Neuronal stem cell (in vitro differentiated cells): ENCODE results near the gene PARP3.

ENCODE experiments used
- DNase-seq: peaks from one replicate; pipeline ENCODE4 v3.0.0-alpha.2; 2013; ENCODE audit warnings: low spot score
- H2AFZ ChIP-seq: one replicate; pipeline ENCODE4 v1.6.1; 2013; ENCODE audit warnings: mild to moderate bottlenecking, low read length, inconsistent platforms
- H2AK5ac ChIP-seq: 2 replicates; pipeline ENCODE4 v1.6.1; 2013; ENCODE audit warnings: low read depth, mild to moderate bottlenecking, inconsistent platforms, low read length, moderate library complexity, mixed read lengths
- H2BK120ac ChIP-seq: 2 replicates; pipeline ENCODE4 v1.6.1; 2013; ENCODE audit warnings: low read depth, mild to moderate bottlenecking, inconsistent platforms, low read length, moderate library complexity, mixed read lengths
- H2BK12ac ChIP-seq: one replicate; pipeline ENCODE4 v1.6.1; 2013; ENCODE audit warnings: low read length, inconsistent platforms
- H2BK15ac ChIP-seq: 2 replicates; pipeline ENCODE4 v1.6.1; 2013; ENCODE audit warnings: mild to moderate bottlenecking, low read length, inconsistent platforms, mixed read lengths
- H2BK5ac ChIP-seq: one replicate; pipeline ENCODE4 v1.6.1; 2013; ENCODE audit warnings: inconsistent platforms, mild to moderate bottlenecking, low read length, moderate library complexity
- H3K14ac ChIP-seq: one replicate; pipeline ENCODE4 v1.6.1; 2013; ENCODE audit warnings: low read length, inconsistent platforms
- H3K18ac ChIP-seq: 2 replicates; pipeline ENCODE4 v1.6.1; 2013; ENCODE audit warnings: low read length, inconsistent platforms
- H3K23ac ChIP-seq: 2 replicates; pipeline ENCODE4 v1.6.1; 2013; ENCODE audit warnings: low read depth, mild to moderate bottlenecking, mixed read lengths, low read length, inconsistent platforms; ENCODE audit not compliant: poor library complexity
- H3K27ac ChIP-seq: replicated peaks from 3 replicates; pipeline ENCODE4 v1.5.1; 2013; ENCODE audit warnings: low read length, inconsistent platforms
- H3K27me3 ChIP-seq, 3 experiments: 2 replicates each; pipeline ENCODE4 v1.6.1; 2013; ENCODE audit warnings: low read length in 3 of 3, mild to moderate bottlenecking in 2 of 3, inconsistent platforms in 1 of 3, low read depth in 1 of 3, mixed read lengths in 1 of 3, moderate library complexity in 1 of 3; ENCODE audit not compliant: control insufficient read depth in 3 of 3, insufficient read depth in 3 of 3
- H3K36me3 ChIP-seq, 2 donors: replicated peaks in 1 of 2; 2 replicates each; pipeline ENCODE4 v1.6.1; 2013; ENCODE audit warnings: low read length in 2 of 2; ENCODE audit not compliant: control insufficient read depth in 2 of 2, insufficient read depth in 2 of 2
- H3K4ac ChIP-seq: 2 replicates; pipeline ENCODE4 v1.6.1; 2013; ENCODE audit warnings: inconsistent platforms, mild to moderate bottlenecking, low read length, moderate library complexity
- H3K4me1 ChIP-seq, 2 donors: 1 replicate in 1 of 2; 2 replicates in 1 of 2; pipeline ENCODE4 v1.6.1; 2013; ENCODE audit warnings: low read length in 2 of 2, low read depth in 1 of 2; ENCODE audit not compliant: control insufficient read depth in 2 of 2, insufficient read depth in 1 of 2
- H3K4me2 ChIP-seq: one replicate; pipeline ENCODE4 v1.6.1; 2013; ENCODE audit warnings: mild to moderate bottlenecking, low read length, inconsistent platforms; ENCODE audit not compliant: insufficient read depth, poor library complexity, severe bottlenecking
- H3K4me3 ChIP-seq, 2 donors: 2 replicates each; pipeline ENCODE4 v1.5.1; 2013; ENCODE audit warnings: low read length in 2 of 2, mild to moderate bottlenecking in 2 of 2, inconsistent platforms in 1 of 2, moderate library complexity in 1 of 2
- H3K79me1 ChIP-seq: one replicate; pipeline ENCODE4 v1.6.1; 2013; ENCODE audit warnings: low read depth, mild to moderate bottlenecking, inconsistent platforms, low read length, moderate library complexity
- H3K9ac ChIP-seq: one replicate; pipeline ENCODE4 v1.6.1; 2013; ENCODE audit warnings: mild to moderate bottlenecking, low read depth, low read length, inconsistent platforms; ENCODE audit not compliant: poor library complexity
- H3K9me3 ChIP-seq, 2 donors: replicated peaks in 1 of 2; 2 replicates each; pipeline versions ENCODE3 to v1.6.1; 2013; ENCODE audit warnings: low read length in 2 of 2, mild to moderate bottlenecking in 2 of 2, inconsistent platforms in 1 of 2, low read depth in 1 of 2, mixed read lengths in 1 of 2, moderate library complexity in 1 of 2; ENCODE audit not compliant: control insufficient read depth in 2 of 2, insufficient read depth in 1 of 2
- H4K8ac ChIP-seq: one replicate; pipeline ENCODE4 v1.6.1; 2013; ENCODE audit warnings: low read depth, mild to moderate bottlenecking, inconsistent platforms, low read length, moderate library complexity
- H4K91ac ChIP-seq: one replicate; pipeline ENCODE4 v1.6.1; 2013; ENCODE audit warnings: low read length, low read depth, mild to moderate bottlenecking, inconsistent platforms; ENCODE audit not compliant: poor library complexity
- WGBS, 2 donors: extraction: QIAGEN DNeasy Blood & Tissue Kit; methylation state at CpG; one replicate each; pipeline ENCODE4 v1.1.7; 2013; ENCODE audit warnings: missing lambda C conversion rate in 2 of 2, mixed read lengths in 1 of 2; ENCODE audit not compliant: insufficient read length in 2 of 2, insufficient replicate concordance in 1 of 2; ENCODE audit errors: extremely low coverage in 2 of 2; 5-methylcytosine and 5-hydroxymethylcytosine counted together

Gene PARP3

GRCh38 chr3:51950899-51951298 lies 8.7 kb downstream of the PARP3 start:
- H3K27me3 ChIP-seq: peaks cover 0 to 24% (median 10%) of the 10 kb centered on the region in 3 experiments
- no peak overlapping the region for H3K4me3 ChIP-seq
- no peak overlapping the region for H2AK5ac ChIP-seq
- no peak overlapping the region for H2BK12ac ChIP-seq
- H2BK5ac ChIP-seq: no peak overlapping the region
- no peak overlapping the region for H3K27ac ChIP-seq
- H2BK120ac ChIP-seq: no peak overlapping the region
- peaks cover 0 to 11% of the 10 kb centered on the region in 2 donors for H3K9me3 ChIP-seq
- peaks cover 7 to 9% of the 10 kb centered on the region in 2 donors for H3K4me1 ChIP-seq
- H4K91ac ChIP-seq: no peak overlapping the region
- H3K4ac ChIP-seq: no peak overlapping the region
- H2BK15ac ChIP-seq: no peak overlapping the region
- no CpG with 5 or more reads among the region's 2 CpGs for WGBS, 2 donors
- no peak overlapping the region for H3K4me2 ChIP-seq
- H3K18ac ChIP-seq: no peak overlapping the region
- H3K79me1 ChIP-seq: no peaks in the 10 kb centered on the region
- no peak for DNase-seq
- no peak overlapping the region for H2AFZ ChIP-seq
- H4K8ac ChIP-seq: no peak overlapping the region
- no peak overlapping the region for H3K23ac ChIP-seq
- H3K14ac ChIP-seq: no peak overlapping the region
- no peak overlapping the region for H3K9ac ChIP-seq
- no peaks in the 10 kb centered on the region for H3K36me3 ChIP-seq

GRCh38 chr3:51953445-51953844 lies 11.3 kb downstream of the PARP3 start:
- H2BK15ac ChIP-seq: no peak overlapping the region
- H3K4me1 ChIP-seq: peaks cover 7 to 18% of the 10 kb centered on the region in 2 donors
- H3K36me3 ChIP-seq: peaks cover 11 to 18% of the 10 kb centered on the region in 2 donors
- no peak overlapping the region for H3K27ac ChIP-seq
- no peak overlapping the region for H2AK5ac ChIP-seq
- H4K8ac ChIP-seq: no peak overlapping the region
- no peak overlapping the region for H2BK12ac ChIP-seq
- DNase-seq: no peak
- no peak overlapping the region for H3K4me2 ChIP-seq
- no peak overlapping the region for H3K4ac ChIP-seq
- H3K4me3 ChIP-seq: no peak overlapping the region
- H3K27me3 ChIP-seq: peaks cover 0 to 24% (median 11%) of the 10 kb centered on the region in 3 experiments
- H3K18ac ChIP-seq: no peak overlapping the region
- H3K79me1 ChIP-seq: peaks cover 2% of the 10 kb centered on the region
- no peak overlapping the region for H2BK120ac ChIP-seq
- peak overlapping the region; percentile 64 for H2AFZ ChIP-seq
- no peak overlapping the region for H2BK5ac ChIP-seq
- H4K91ac ChIP-seq: no peak overlapping the region
- no CpG with 5 or more reads among the region's 3 CpGs for WGBS, 2 donors
- H3K14ac ChIP-seq: no peak overlapping the region
- H3K9ac ChIP-seq: no peak overlapping the region
- H3K23ac ChIP-seq: no peak overlapping the region
- H3K9me3 ChIP-seq: peaks cover 0 to 10% of the 10 kb centered on the region in 2 donors

- H3K4ac ChIP-seq: no peak overlapping the region
- H3K27ac ChIP-seq: no peak overlapping the region
- H2BK12ac ChIP-seq: no peak overlapping the region
- no CpG with 5 or more reads among the region's 6 CpGs for WGBS, 2 donors
- H3K4me1 ChIP-seq: peaks cover 7 to 18% of the 10 kb centered on the region in 2 donors
- H2AK5ac ChIP-seq: no peak overlapping the region
- peaks cover 13 to 25% of the 10 kb centered on the region in 2 donors for H3K36me3 ChIP-seq
- H2AFZ ChIP-seq: peak overlapping the region; percentile 64
- H2BK5ac ChIP-seq: no peak overlapping the region
- H3K79me1 ChIP-seq: peaks cover 2% of the 10 kb centered on the region
- H3K9ac ChIP-seq: no peak overlapping the region
- H3K14ac ChIP-seq: no peak overlapping the region
- no peak overlapping the region for H3K18ac ChIP-seq
- H4K91ac ChIP-seq: no peak overlapping the region
- H3K9me3 ChIP-seq: peaks cover 0 to 9% of the 10 kb centered on the region in 2 donors
- H4K8ac ChIP-seq: no peak overlapping the region
- no peak overlapping the region for H2BK15ac ChIP-seq
- H3K27me3 ChIP-seq: peaks cover 0 to 24% (median 11%) of the 10 kb centered on the region in 3 experiments
- no peak overlapping the region for H2BK120ac ChIP-seq
- H3K23ac ChIP-seq: no peak overlapping the region
- no peak for DNase-seq
- H3K4me3 ChIP-seq: peak overlapping the region in 1 of 2 donors; percentile 7
- H3K4me2 ChIP-seq: no peak overlapping the region
Observed at GRCh38 chr3:51954105-51954504, 11.9 kb downstream of the PARP3 start.

- Histone ChIP-seq H3K9ac (no peak overlapping the region), H3K14ac (no peak overlapping the region), H3K4me3 (no peak overlapping the region), H3K4ac (no peak overlapping the region), H3K4me1 (peaks cover 7 to 18% of the 10 kb centered on the region in 2 donors), H3K27me3 (peaks cover 0 to 24% (median 11%) of the 10 kb centered on the region in 3 experiments), H3K18ac (no peak overlapping the region), H3K23ac (no peak overlapping the region), H2BK5ac (no peak overlapping the region), H2AK5ac (peak overlapping the region; percentile 28), H2BK120ac (no peak overlapping the region), H3K9me3 (peaks cover 0 to 8% of the 10 kb centered on the region in 2 donors), H3K36me3 (peaks cover 16 to 31% of the 10 kb centered on the region in 2 donors), H3K79me1 (peaks cover 2% of the 10 kb centered on the region), H4K91ac (no peak overlapping the region), H2AFZ (no peak overlapping the region), H2BK12ac (no peak overlapping the region), H3K27ac (no peak overlapping the region), H2BK15ac (peak overlapping the region; percentile 97), H4K8ac (no peak overlapping the region), H3K4me2 (no peak overlapping the region)
- WGBS, 2 donors: no CpG with 5 or more reads among the region's 1 CpG
- DNase-seq: no peak
Observed at GRCh38 chr3:51954713-51955112, 12.6 kb downstream of the PARP3 start.
